HCT116 (cell line): Measurements from ENCODE around the gene CHD3. TPM values are rescaled to one million over a fixed set of nuclear protein-coding genes. Genes with fewer than 3 reads are reported as not detected.

ENCODE experiments used
- ATAC-seq: fragments of 200-7000 bp; cut with Tn5 transposase; 2 replicates; pipeline ENCODE4 v1.9.1; 2020; ENCODE audit warnings: mild to moderate bottlenecking, moderate library complexity
- BruUV-seq: library from RNA; stranded (reverse); fragments of 400-500 nt; replicated peaks from 2 replicates; lab custom pipeline; 2021; lab: Mats Ljungman, UMichigan
- CTCF ChIA-PET: fragments of 300-600 bp; sonication (Branson Sonifier 250); formaldehyde crosslinking; loops from one replicate; lab custom pipeline; 2021; ENCODE audit warnings: antibody characterized with exemption; lab: Charles Lee
- POLR2A ChIA-PET: fragments of 300-600, 350-600 bp; sonication (Branson Sonifier 250); formaldehyde crosslinking; loops from one replicate; lab custom pipeline; 2021; ENCODE audit warnings: antibody characterized with exemption; lab: Charles Lee
- RAD21 ChIA-PET, 2 experiments: fragments of 300-600 bp; sonication (Branson Sonifier 250); formaldehyde crosslinking; loops; one replicate each; lab custom pipeline; 2023; ENCODE audit warnings: low total read pairs in 2 of 2; ENCODE audit not compliant: uncharacterized antibody in 2 of 2, unreplicated experiment in 2 of 2, low non-redundant PET in 1 of 2; lab: Charles Lee
- DNase-seq: peaks from one replicate; pipeline ENCODE4 v3.0.0-alpha.2; 2010; ENCODE audit warnings: low read depth, low spot score
- H2AFZ ChIP-seq: fragments of 200-600 bp; shearing (Covaris generic), sonication (generic); 2 replicates; pipeline ENCODE4 v1.6.1; 2017; ENCODE audit warnings: low read depth, mixed run types, mixed read lengths, antibody characterized with exemption, low read length; ENCODE audit not compliant: poor library complexity, severe bottlenecking
- H3K27ac ChIP-seq: 2 replicates; pipeline ENCODE4 v1.5.1; 2012; ENCODE audit warnings: low read depth, low read length
- H3K27me3 ChIP-seq: fragments of 200-600 bp; sonication (generic); 2 replicates; pipeline ENCODE4 v1.6.1; 2016; ENCODE audit warnings: mixed run types, low read length, mixed read lengths; ENCODE audit not compliant: insufficient read depth
- H3K36me3 ChIP-seq, 2 experiments: fragments of 200-500 bp in 1 of 2; fragments of 200-600 bp in 1 of 2; sonication (Bioruptor generic) in 1 of 2; sonication (generic) in 1 of 2; 2 replicates each; pipeline versions ENCODE4 v1.5.1 to v1.6.1; 2014 to 2016; ENCODE audit warnings: low read length in 2 of 2, inconsistent platforms in 1 of 2, mixed read lengths in 1 of 2, mixed run types in 1 of 2; ENCODE audit not compliant: insufficient read depth in 2 of 2, control insufficient read depth in 1 of 2
- H3K4me1 ChIP-seq, 2 experiments: fragments of 200-600 bp in 1 of 2; sonication (generic) in 1 of 2; 2 replicates each; pipeline versions ENCODE4 v1.5.1 to v1.6.1; 2012 to 2017; ENCODE audit warnings: low read length in 2 of 2, inconsistent platforms in 1 of 2, mild to moderate bottlenecking in 1 of 2, mixed read lengths in 1 of 2, mixed run types in 1 of 2, moderate library complexity in 1 of 2; ENCODE audit not compliant: insufficient read depth in 2 of 2, control insufficient read depth in 1 of 2
- H3K4me2 ChIP-seq: fragments of 200-600 bp; sonication (generic); 2 replicates; pipeline ENCODE4 v1.6.1; 2017; ENCODE audit warnings: mixed run types, low read length, mixed read lengths
- H3K4me3 ChIP-seq, 2 experiments: fragments of 200-600 bp in 1 of 2; sonication (generic) in 1 of 2; replicated peaks in 1 of 2; 2 replicates each; pipeline ENCODE4 v1.5.1; 2011 to 2016; ENCODE audit warnings: low read length in 2 of 2, control low read depth in 1 of 2, low read depth in 1 of 2, mild to moderate bottlenecking in 1 of 2, mixed read lengths in 1 of 2, mixed run types in 1 of 2
- H3K79me2 ChIP-seq: fragments of 200-600 bp; sonication (generic); 2 replicates; pipeline ENCODE4 v1.6.1; 2017; ENCODE audit warnings: mild to moderate bottlenecking, mixed run types, low read length, moderate library complexity, mixed read lengths; ENCODE audit not compliant: insufficient read depth
- H3K9ac ChIP-seq: fragments of 200-600 bp; sonication (generic); 2 replicates; pipeline ENCODE4 v1.6.1; 2016; ENCODE audit warnings: low read length, mixed read lengths
- H3K9me2 ChIP-seq: fragments of 200-600 bp; sonication (generic), shearing (Covaris generic); 2 replicates; pipeline ENCODE4 v1.6.1; 2017; ENCODE audit warnings: mixed run types, mild to moderate bottlenecking, moderate library complexity; ENCODE audit not compliant: insufficient read depth
- H3K9me3 ChIP-seq, 2 experiments: fragments of 200-500 bp in 1 of 2; fragments of 200-600 bp in 1 of 2; sonication (Bioruptor generic) in 1 of 2; sonication (generic) in 1 of 2; 2 replicates each; pipeline ENCODE4 v1.6.1; 2014 to 2017; ENCODE audit warnings: low read length in 2 of 2, mixed read lengths in 2 of 2, inconsistent platforms in 1 of 2, low read depth in 1 of 2, mild to moderate bottlenecking in 1 of 2, mixed run types in 1 of 2, moderate library complexity in 1 of 2; ENCODE audit not compliant: control insufficient read depth in 1 of 2, insufficient read depth in 1 of 2
- H4K20me1 ChIP-seq: fragments of 200-600 bp; sonication (generic), shearing (Covaris generic); 2 replicates; pipeline ENCODE4 v1.6.1; 2017; ENCODE audit warnings: mixed run types, mild to moderate bottlenecking, moderate library complexity; ENCODE audit not compliant: insufficient read depth
- ATF3 ChIP-seq: IDR thresholded peaks from 2 replicates; pipeline ENCODE4 v1.6.1; 2012
- CEBPB ChIP-seq: IDR thresholded peaks from 2 replicates; pipeline ENCODE4 v1.6.1; 2012; ENCODE audit warnings: low read depth
- EGR1 ChIP-seq: IDR thresholded peaks from 2 replicates; pipeline ENCODE4 v1.6.1; 2012; ENCODE audit warnings: low read depth
- MAX ChIP-seq: IDR thresholded peaks from 2 replicates; pipeline ENCODE4 v1.6.1; 2012
- POLR2A ChIP-seq: IDR thresholded peaks from 2 replicates; pipeline ENCODE4 v1.7.0; 2011; ENCODE audit warnings: borderline replicate concordance; ENCODE audit not compliant: insufficient read depth, insufficient read length; ENCODE audit errors: extremely low read depth
- POLR2AphosphoS5 ChIP-seq: IDR thresholded peaks from 2 replicates; pipeline ENCODE4 v1.6.1; 2011; ENCODE audit warnings: mild to moderate bottlenecking, low read depth, low read length, moderate library complexity
- RAD21 ChIP-seq: IDR thresholded peaks from 2 replicates; pipeline ENCODE4 v1.6.1; 2012; ENCODE audit warnings: low read depth, mild to moderate bottlenecking
- REST ChIP-seq: IDR thresholded peaks from 2 replicates; pipeline ENCODE4 v1.6.1; 2012; ENCODE audit warnings: low read depth
- SIN3A ChIP-seq: IDR thresholded peaks from 2 replicates; pipeline ENCODE4 v1.6.1; 2012; ENCODE audit warnings: low read depth
- SP1 ChIP-seq: IDR thresholded peaks from 2 replicates; pipeline ENCODE4 v1.6.1; 2012; ENCODE audit warnings: low read depth
- SRF ChIP-seq: IDR thresholded peaks from 2 replicates; pipeline ENCODE4 v1.6.1; 2012; ENCODE audit warnings: low read depth
- YY1 ChIP-seq: IDR thresholded peaks from 2 replicates; pipeline ENCODE4 v1.6.1; 2011; ENCODE audit warnings: low read length, low read depth, moderate library complexity, mild to moderate bottlenecking; ENCODE audit not compliant: insufficient replicate concordance; ENCODE audit errors: extremely low read depth
- ZFX ChIP-seq: fragments of 450-650 bp; IDR thresholded peaks from 2 replicates; pipeline ENCODE4 v1.6.1; 2017
- ZNF274 ChIP-seq: fragments of 200-500 bp; sonication (Bioruptor generic); IDR thresholded peaks from 2 replicates; pipeline ENCODE4 v1.6.1; 2014; ENCODE audit warnings: mild to moderate bottlenecking, low read depth, low read length, inconsistent platforms
- intact Hi-C: fragments of 100-400 bp; cut with micrococcal nuclease; formaldehyde crosslinking; loops from 2 replicates; pipeline ENCODE4 v1.10.0; 2022
- total RNA-seq: library from RNA; stranded (reverse); gene quantifications from one replicate; pipeline ENCODE4 v1.2.1, GENCODE V29; 2021; ENCODE audit not compliant: unreplicated experiment

CHD3 gene
- total RNA-seq, 1 experiment from 2014 or later = 54.8 TPM

GRCh38 chr17:7854851-7855659 is 33.5 kb upstream of the CHD3 start, which contains the start of gene TMEM88:
Gene TMEM88, plus strand, starts transcription at chr17:7855066. Its CDS starts 9 bp downstream, at chr17:7855075.
- POLR2A ChIA-PET = interaction anchor here (0.6 to 2.6 kb wide), 5 partner anchors 10 to 529 kb away, joined by 3 to 45 read pairs (median 4); no protein-coding TSS in a partner anchor
- peak within 1 kb of the TSS; percentile 93 for H3K9ac ChIP-seq
- RAD21 ChIA-PET = interaction anchor here in 1 of 2 experiments (0.6 kb wide), 1 partner anchor 23 kb away, joined by 3 read pairs; no protein-coding TSS in a partner anchor
- DNase-seq = no peak
- no peak for ATAC-seq
- peaks cover 6 to 29% of the 10 kb centered on the region in 2 experiments; a peak in 2 of 4 replicates for H3K36me3 ChIP-seq
- peaks cover 47% of the 10 kb centered on the region for H3K79me2 ChIP-seq
- H3K4me3 ChIP-seq = peak within 1 kb of the TSS; percentile 67 to 94
- H4K20me1 ChIP-seq = no peaks in the 10 kb centered on the region
- CTCF ChIA-PET = no interaction called here
- no peak within 1 kb of the TSS for H2AFZ ChIP-seq
- peak within 1 kb of the TSS; percentile 92 for H3K27ac ChIP-seq
- no peaks in the 10 kb centered on the region for H3K27me3 ChIP-seq
- H3K4me2 ChIP-seq = peak within 1 kb of the TSS; percentile 99
- BruUV-seq = no TSS peak
- no peak for TF ChIP-seq SP1
- TF ChIP-seq CEBPB = no peak
- no peak for TF ChIP-seq MAX
- TF ChIP-seq, all 23 proteins: peak for 0
- H3K9me3 ChIP-seq = no peaks in the 10 kb centered on the region
- intact Hi-C loops = no loop called here
- H3K9me2 ChIP-seq = no peaks in the 10 kb centered on the region
- H3K4me1 ChIP-seq = peaks cover 22 to 47% of the 10 kb centered on the region in 2 experiments

GRCh38 chr17:7855660-7856010 is 33.0 kb upstream of the CHD3 start:
- ATAC-seq (no peak), DNase-seq (no peak)
- Histone ChIP-seq H4K20me1 (no peaks in the 10 kb centered on the region), H3K27ac (peak overlapping the region; percentile 92), H3K9me3 (no peaks in the 10 kb centered on the region), H3K4me1 (peaks cover 16 to 42% of the 10 kb centered on the region in 2 experiments; a peak in 3 of 4 replicates), H2AFZ (no peak overlapping the region), H3K79me2 (peaks cover 44% of the 10 kb centered on the region), H3K36me3 (peaks cover 3 to 29% of the 10 kb centered on the region in 2 experiments; a peak in 2 of 4 replicates), H3K4me3 (peak overlapping the region; percentile 67 to 94), H3K27me3 (no peaks in the 10 kb centered on the region), H3K9me2 (no peaks in the 10 kb centered on the region), H3K9ac (peak overlapping the region; percentile 93), H3K4me2 (peak overlapping the region; percentile 99)
- TF ChIP-seq ZNF274 (no peak), ATF3 (no peak), ZFX (no peak), EGR1 (no peak), SIN3A (no peak), POLR2A (no peak), RAD21 (no peak), POLR2AphosphoS5 (no peak), YY1 (no peak), REST (no peak), SRF (no peak)
- intact Hi-C loops = loop anchor here (2.0 kb wide), 1 partner anchor 21 kb away; the partner anchor contains the start of gene KDM6B
- BruUV-seq = no TSS peak
- POLR2A ChIA-PET = interaction anchor here (0.6 to 2.6 kb wide), 5 partner anchors 11 to 529 kb away, joined by 3 to 45 read pairs (median 4); no protein-coding TSS in a partner anchor
- CTCF ChIA-PET = interaction anchor here (1.7 kb wide), 1 partner anchor 142 kb away, joined by 6 read pairs; no protein-coding TSS in a partner anchor
- RAD21 ChIA-PET = interaction anchor here in 1 of 2 experiments (0.6 kb wide), 1 partner anchor 24 kb away, joined by 3 read pairs; no protein-coding TSS in a partner anchor
